HEK293T (cell line): ENCODE results near the gene SCN2B.

ENCODE experiments used
- CTCF ChIA-PET: fragments of 350-600 bp; formaldehyde crosslinking; extraction: SDS; loops from one replicate; lab custom pipeline; 2021; ENCODE audit warnings: antibody characterized with exemption, inconsistent platforms; lab: Yijun Ruan, JAX
- POLR2A ChIA-PET: fragments of 350-600 bp; formaldehyde crosslinking; extraction: SDS; loops from one replicate; lab custom pipeline; 2020; ENCODE audit warnings: antibody characterized with exemption, inconsistent platforms; lab: Yijun Ruan, JAX
- DNase-seq: peaks from one replicate; pipeline ENCODE4 v3.0.0; 2012; ENCODE audit warnings: mixed read lengths; ENCODE audit errors: extremely low spot score
- ARNT ChIP-seq: fragments of 450-650 bp; IDR thresholded peaks from 2 replicates; pipeline ENCODE4 v1.6.1; 2017; ENCODE audit warnings: mild to moderate bottlenecking
- BHLHE40 ChIP-seq: fragments of 450-650 bp; IDR thresholded peaks from 2 replicates; pipeline ENCODE4 v1.6.1; 2016; ENCODE audit warnings: mild to moderate bottlenecking, moderate library complexity, borderline replicate concordance
- CTBP1 ChIP-seq: fragments of 450-650 bp; IDR thresholded peaks from 2 replicates; pipeline ENCODE4 v1.6.1; 2016; ENCODE audit warnings: borderline replicate concordance
- ELF4 ChIP-seq: fragments of 450-650 bp; IDR thresholded peaks from 2 replicates; pipeline ENCODE4 v1.6.1; 2017; ENCODE audit warnings: antibody characterized with exemption
- FOXA1 ChIP-seq: fragments of 450-650 bp; IDR thresholded peaks from 2 replicates; pipeline ENCODE4 v1.6.1; 2016; ENCODE audit warnings: mild to moderate bottlenecking
- FOXK2 ChIP-seq: fragments of 450-650 bp; IDR thresholded peaks from 2 replicates; pipeline ENCODE4 v1.6.1; 2016; ENCODE audit warnings: mild to moderate bottlenecking
- FOXM1 ChIP-seq: fragments of 450-650 bp; IDR thresholded peaks from 2 replicates; pipeline ENCODE4 v1.6.1; 2017; ENCODE audit warnings: mild to moderate bottlenecking, borderline replicate concordance
- HDGF ChIP-seq: fragments of 450-650 bp; IDR thresholded peaks from 2 replicates; pipeline ENCODE4 v1.6.1; 2017; ENCODE audit warnings: antibody characterized with exemption, borderline replicate concordance
- L3MBTL2 ChIP-seq: fragments of 450-650 bp; conservative IDR thresholded peaks from 2 replicates; pipeline ENCODE4 v1.6.1; 2016; ENCODE audit warnings: mild to moderate bottlenecking
- LEF1 ChIP-seq: fragments of 450-650 bp; IDR thresholded peaks from 2 replicates; pipeline ENCODE4 v1.6.1; 2017; ENCODE audit warnings: mild to moderate bottlenecking, borderline replicate concordance
- NFRKB ChIP-seq: fragments of 450-650 bp; IDR thresholded peaks from 2 replicates; pipeline ENCODE4 v1.6.1; 2016; ENCODE audit warnings: mild to moderate bottlenecking, moderate library complexity
- PKNOX1 ChIP-seq: fragments of 450-650 bp; IDR thresholded peaks from 2 replicates; pipeline ENCODE4 v1.6.1; 2016
- SP1 ChIP-seq: fragments of 450-650 bp; IDR thresholded peaks from 2 replicates; pipeline ENCODE4 v1.6.1; 2017
- SUZ12 ChIP-seq: fragments of 450-650 bp; IDR thresholded peaks from 2 replicates; pipeline ENCODE4 v1.6.1; 2016; ENCODE audit warnings: mild to moderate bottlenecking
- TARDBP ChIP-seq: fragments of 450-650 bp; IDR thresholded peaks from 2 replicates; pipeline ENCODE4 v1.6.1; 2016
- ZNF384 ChIP-seq: fragments of 450-650 bp; IDR thresholded peaks from 2 replicates; pipeline ENCODE4 v1.6.1; 2016

Gene SCN2B

GRCh38 chr11:118168316-118168715 is 8.1 kb downstream of the SCN2B start:
- CTCF ChIA-PET, result no interaction called here
- POLR2A ChIA-PET, result no interaction called here
- DNase-seq, result no peak
- TF ChIP-seq BHLHE40 (no peak), ELF4 (no peak), LEF1 (no peak), SUZ12 (no peak), FOXA1 (no peak), CTBP1 (no peak), SP1 (no peak), TARDBP (no peak), L3MBTL2 (no peak), HDGF (no peak), FOXK2 (no peak), ZNF384 (no peak), NFRKB (no peak), ARNT (no peak), FOXM1 (no peak), PKNOX1 (no peak)

- TF ChIP-seq FOXA1 (no peak), FOXK2 (no peak), SUZ12 (no peak), FOXM1 (no peak)
- DNase-seq, result no peak
- ChIA-PET CTCF (no interaction called here), POLR2A (no interaction called here)
Observed at GRCh38 chr11:118167906-118168305, 8.5 kb downstream of the SCN2B start.

GRCh38 chr11:118167253-118167652 is 9.2 kb downstream of the SCN2B start:
- POLR2A ChIA-PET, result no interaction called here
- DNase-seq, result no peak
- CTCF ChIA-PET, result no interaction called here
- no peak for TF ChIP-seq SUZ12
- no peak for TF ChIP-seq NFRKB
- no peak for TF ChIP-seq SP1
- TF ChIP-seq L3MBTL2, result no peak
- no peak for TF ChIP-seq ARNT
- TF ChIP-seq FOXM1, result no peak
- no peak for TF ChIP-seq BHLHE40
- no peak for TF ChIP-seq LEF1
- TF ChIP-seq CTBP1, result no peak
- TF ChIP-seq HDGF, result no peak
- TF ChIP-seq TARDBP, result no peak
- TF ChIP-seq FOXA1, result no peak
- TF ChIP-seq FOXK2, result no peak
- no peak for TF ChIP-seq ZNF384
- no peak for TF ChIP-seq PKNOX1
- no peak for TF ChIP-seq ELF4

- DNase-seq, result no peak
- ChIA-PET POLR2A (no interaction called here), CTCF (no interaction called here)
- TF ChIP-seq SP1 (no peak), NFRKB (no peak), ARNT (no peak), L3MBTL2 (no peak), CTBP1 (no peak), FOXK2 (no peak), ZNF384 (no peak), PKNOX1 (no peak), SUZ12 (no peak), HDGF (no peak), FOXM1 (no peak), ELF4 (no peak), BHLHE40 (no peak), TARDBP (no peak), LEF1 (no peak), FOXA1 (no peak)
Observed at GRCh38 chr11:118166641-118167040, 9.8 kb downstream of the SCN2B start.

- CTCF ChIA-PET, result no interaction called here
- TF ChIP-seq PKNOX1 (no peak), ZNF384 (no peak), TARDBP (no peak), NFRKB (no peak), HDGF (no peak), ARNT (no peak), FOXK2 (no peak), LEF1 (no peak), CTBP1 (no peak), ELF4 (no peak), FOXM1 (no peak), L3MBTL2 (no peak), SP1 (no peak), FOXA1 (no peak), SUZ12 (no peak), BHLHE40 (no peak)
- POLR2A ChIA-PET, result no interaction called here
- no peak for DNase-seq
Observed at GRCh38 chr11:118164885-118165284, 11.6 kb downstream of the SCN2B start.

GRCh38 chr11:118163494-118163893 is 12.9 kb downstream of the SCN2B start:
- no peak for TF ChIP-seq NFRKB
- TF ChIP-seq ARNT, result no peak
- TF ChIP-seq CTBP1, result no peak
- no peak for TF ChIP-seq PKNOX1
- TF ChIP-seq FOXM1, result no peak
- no peak for TF ChIP-seq SUZ12
- no peak for TF ChIP-seq SP1
- TF ChIP-seq HDGF, result no peak
- TF ChIP-seq ZNF384, result no peak
- TF ChIP-seq L3MBTL2, result no peak
- no peak for TF ChIP-seq ELF4
- TF ChIP-seq TARDBP, result no peak
- no peak for TF ChIP-seq FOXK2
- no peak for TF ChIP-seq FOXA1
- TF ChIP-seq BHLHE40, result no peak
- no peak for TF ChIP-seq LEF1
- ChIA-PET CTCF (no interaction called here), POLR2A (no interaction called here)
- no peak for DNase-seq
